Trophoblast cell (in vitro differentiated cells and primary cell): ENCODE measurements around the gene ARID3A.

Experiments used
- DNase-seq, 2 donors: peaks; one replicate each; pipeline ENCODE4 v3.0.0-alpha.2; 2016
- H2AFZ ChIP-seq: 2 replicates; pipeline ENCODE4 v1.6.1; 2013; ENCODE audit warnings: low read length, moderate library complexity, mild to moderate bottlenecking; ENCODE audit not compliant: insufficient read depth, poor library complexity
- H2AK5ac ChIP-seq: 2 replicates; pipeline ENCODE4 v1.6.1; 2013; ENCODE audit warnings: mild to moderate bottlenecking, low read length
- H2BK120ac ChIP-seq: 2 replicates; pipeline ENCODE4 v1.6.1; 2013; ENCODE audit warnings: low read length, mild to moderate bottlenecking, moderate library complexity; ENCODE audit not compliant: insufficient read depth, poor library complexity
- H2BK12ac ChIP-seq: 2 replicates; pipeline ENCODE4 v1.6.1; 2013; ENCODE audit warnings: mild to moderate bottlenecking, low read length, moderate library complexity
- H2BK5ac ChIP-seq: 2 replicates; pipeline ENCODE4 v1.6.1; 2013; ENCODE audit warnings: low read length, low read depth, moderate library complexity, mild to moderate bottlenecking; ENCODE audit not compliant: poor library complexity
- H3K14ac ChIP-seq: 2 replicates; pipeline ENCODE4 v1.6.1; 2013; ENCODE audit warnings: mild to moderate bottlenecking, low read length
- H3K18ac ChIP-seq: 2 replicates; pipeline ENCODE4 v1.6.1; 2013; ENCODE audit warnings: mild to moderate bottlenecking, low read length
- H3K23ac ChIP-seq: 2 replicates; pipeline ENCODE4 v1.6.1; 2013; ENCODE audit warnings: low read length
- H3K27ac ChIP-seq: 2 replicates; pipeline ENCODE4 v1.5.1; 2013; ENCODE audit warnings: low read depth, mild to moderate bottlenecking, inconsistent platforms, low read length, moderate library complexity
- H3K27me3 ChIP-seq: 2 replicates; pipeline ENCODE4 v1.6.1; 2013; ENCODE audit warnings: inconsistent platforms, mild to moderate bottlenecking, low read length, moderate library complexity; ENCODE audit not compliant: insufficient read depth
- H3K36me3 ChIP-seq, 2 experiments: 1 replicate in 1 of 2; 2 replicates in 1 of 2; pipeline ENCODE4 v1.6.1; 2013; ENCODE audit warnings: low read length in 2 of 2, mild to moderate bottlenecking in 2 of 2, moderate library complexity in 1 of 2; ENCODE audit not compliant: insufficient read depth in 2 of 2, control insufficient read depth in 1 of 2
- H3K4ac ChIP-seq: 2 replicates; pipeline ENCODE4 v1.6.1; 2013; ENCODE audit warnings: low read depth, mild to moderate bottlenecking, low read length, moderate library complexity
- H3K4me1 ChIP-seq, 2 experiments: 1 replicate in 1 of 2; 2 replicates in 1 of 2; pipeline ENCODE4 v1.6.1; 2013; ENCODE audit warnings: low read length in 2 of 2, mild to moderate bottlenecking in 2 of 2, moderate library complexity in 1 of 2; ENCODE audit not compliant: insufficient read depth in 2 of 2, control insufficient read depth in 1 of 2
- H3K4me2 ChIP-seq: 2 replicates; pipeline ENCODE4 v1.6.1; 2013; ENCODE audit warnings: inconsistent platforms, mild to moderate bottlenecking, low read length, moderate library complexity
- H3K4me3 ChIP-seq: 2 replicates; pipeline ENCODE4 v1.5.1; 2013; ENCODE audit warnings: mild to moderate bottlenecking, low read depth, low read length, inconsistent platforms
- H3K79me1 ChIP-seq: one replicate; pipeline ENCODE4 v1.6.1; 2013; ENCODE audit warnings: low read length
- H3K79me2 ChIP-seq: 2 replicates; pipeline ENCODE4 v1.6.1; 2013; ENCODE audit warnings: low read length, mild to moderate bottlenecking; ENCODE audit not compliant: control insufficient read depth, insufficient read depth, poor library complexity
- H3K9ac ChIP-seq: 2 replicates; pipeline ENCODE4 v1.6.1; 2013; ENCODE audit warnings: mild to moderate bottlenecking, low read length
- H3K9me3 ChIP-seq: 2 replicates; pipeline ENCODE4 v1.6.1; 2013; ENCODE audit warnings: low read depth, mild to moderate bottlenecking, control low read depth, inconsistent platforms, low read length; ENCODE audit not compliant: insufficient read depth
- H4K12ac ChIP-seq: 2 replicates; pipeline ENCODE4 v1.6.1; 2013; ENCODE audit warnings: low read depth, mild to moderate bottlenecking, low read length, moderate library complexity
- H4K8ac ChIP-seq: 2 replicates; pipeline ENCODE4 v1.6.1; 2013; ENCODE audit warnings: low read depth, mild to moderate bottlenecking, low read length, moderate library complexity
- H4K91ac ChIP-seq: one replicate; pipeline ENCODE4 v1.6.1; 2013; ENCODE audit warnings: low read depth, mild to moderate bottlenecking, low read length, moderate library complexity
- WGBS: extraction: QIAGEN DNeasy Blood & Tissue Kit; methylation state at CpG from one replicate; pipeline ENCODE4 v1.1.7; 2013; ENCODE audit warnings: missing lambda C conversion rate; ENCODE audit not compliant: insufficient read length, insufficient coverage; ENCODE audit errors: extremely low coverage; 5-methylcytosine and 5-hydroxymethylcytosine counted together

Gene ARID3A

GRCh38 chr19:902446-903226, 23.2 kb upstream of the ARID3A start:
- Histone ChIP-seq H3K4ac (no peak overlapping the region), H3K27me3 (no peaks in the 10 kb centered on the region), H3K79me2 (no peaks in the 10 kb centered on the region), H2BK5ac (no peak overlapping the region), H4K12ac (no peak overlapping the region), H3K9ac (no peak overlapping the region), H4K8ac (no peak overlapping the region), H2BK120ac (no peak overlapping the region), H3K36me3 (peaks cover 27 to 28% of the 10 kb centered on the region in 2 experiments), H3K4me2 (no peak overlapping the region), H2BK12ac (no peak overlapping the region), H3K14ac (no peak overlapping the region), H3K4me1 (no peaks in the 10 kb centered on the region), H3K4me3 (no peak overlapping the region), H3K27ac (no peak overlapping the region), H3K18ac (no peak overlapping the region), H3K23ac (no peak overlapping the region), H4K91ac (no peak overlapping the region), H3K9me3 (peaks cover 3% of the 10 kb centered on the region), H3K79me1 (no peaks in the 10 kb centered on the region), H2AFZ (no peak overlapping the region), H2AK5ac (no peak overlapping the region)
- no CpG with 5 or more reads among the region's 14 CpGs for WGBS
- DNase-seq, result no peak

- H3K4me1 ChIP-seq, result no peaks in the 10 kb centered on the region
- H3K4me3 ChIP-seq, result no peak overlapping the region
- no peak overlapping the region for H2BK5ac ChIP-seq
- no peak overlapping the region for H2BK120ac ChIP-seq
- H3K9ac ChIP-seq, result no peak overlapping the region
- no peak overlapping the region for H3K23ac ChIP-seq
- no peak overlapping the region for H3K18ac ChIP-seq
- no peak overlapping the region for H2AK5ac ChIP-seq
- no peaks in the 10 kb centered on the region for H3K27me3 ChIP-seq
- no peak overlapping the region for H4K8ac ChIP-seq
- no peak for DNase-seq
- H4K12ac ChIP-seq, result no peak overlapping the region
- H3K36me3 ChIP-seq, result peaks cover 25 to 27% of the 10 kb centered on the region in 2 experiments
- no peak overlapping the region for H3K27ac ChIP-seq
- H3K4me2 ChIP-seq, result no peak overlapping the region
- no peak overlapping the region for H2AFZ ChIP-seq
- no peak overlapping the region for H4K91ac ChIP-seq
- no peaks in the 10 kb centered on the region for H3K79me1 ChIP-seq
- no peak overlapping the region for H3K4ac ChIP-seq
- H3K9me3 ChIP-seq, result peaks cover 3% of the 10 kb centered on the region
- no peaks in the 10 kb centered on the region for H3K79me2 ChIP-seq
- no peak overlapping the region for H3K14ac ChIP-seq
- no peak overlapping the region for H2BK12ac ChIP-seq
- no CpG with 5 or more reads among the region's 32 CpGs for WGBS
Measured at GRCh38 chr19:903266-903797, 22.5 kb upstream of the ARID3A start.

DNA sequence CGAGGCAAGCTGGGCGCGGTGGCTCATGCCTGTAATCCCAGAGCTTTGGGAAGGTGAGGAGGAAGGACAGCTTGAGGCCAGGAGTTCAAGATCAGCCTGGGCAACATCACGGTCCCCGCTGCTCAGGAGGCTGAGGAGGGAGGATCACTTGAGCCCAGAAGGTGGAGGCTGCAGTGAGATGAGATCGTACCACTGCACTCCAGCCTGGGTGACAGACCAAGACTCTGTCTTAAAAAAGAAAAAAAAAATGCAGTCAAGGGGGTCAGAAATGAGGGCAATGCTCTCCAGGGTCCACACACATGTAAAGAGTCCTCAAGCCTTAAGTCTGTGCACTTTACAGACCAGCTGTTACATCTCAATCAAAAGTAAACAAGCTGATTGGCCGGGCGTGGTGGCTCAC, 21.3 kb upstream of the ARID3A start:
- no peak overlapping the region for H3K27ac ChIP-seq
- H4K12ac ChIP-seq, result no peak overlapping the region
- no peaks in the 10 kb centered on the region for H3K27me3 ChIP-seq
- H2BK5ac ChIP-seq, result no peak overlapping the region
- no peak overlapping the region for H2BK12ac ChIP-seq
- H4K91ac ChIP-seq, result no peak overlapping the region
- H2AK5ac ChIP-seq, result no peak overlapping the region
- no peak overlapping the region for H4K8ac ChIP-seq
- no peak overlapping the region for H3K23ac ChIP-seq
- H3K4me1 ChIP-seq, result peaks cover 2 to 6% of the 10 kb centered on the region in 2 experiments
- no peaks in the 10 kb centered on the region for H3K79me1 ChIP-seq
- no peak overlapping the region for H3K9ac ChIP-seq
- no CpG with 5 or more reads among the region's 8 CpGs for WGBS
- no peak for DNase-seq
- H3K36me3 ChIP-seq, result peaks cover 14 to 16% of the 10 kb centered on the region in 2 experiments
- no peak overlapping the region for H3K14ac ChIP-seq
- H2AFZ ChIP-seq, result no peak overlapping the region
- H3K9me3 ChIP-seq, result no peaks in the 10 kb centered on the region
- no peak overlapping the region for H2BK120ac ChIP-seq
- no peak overlapping the region for H3K4me2 ChIP-seq
- no peak overlapping the region for H3K4me3 ChIP-seq
- no peak overlapping the region for H3K4ac ChIP-seq
- H3K79me2 ChIP-seq, result no peaks in the 10 kb centered on the region
- no peak overlapping the region for H3K18ac ChIP-seq

- H3K14ac ChIP-seq, result no peak overlapping the region
- H4K12ac ChIP-seq, result no peak overlapping the region
- no peak overlapping the region for H3K18ac ChIP-seq
- H3K9ac ChIP-seq, result no peak overlapping the region
- H3K79me2 ChIP-seq, result no peaks in the 10 kb centered on the region
- peaks cover 2 to 9% of the 10 kb centered on the region in 2 experiments for H3K4me1 ChIP-seq
- no peak for DNase-seq
- H2AFZ ChIP-seq, result no peak overlapping the region
- no peak overlapping the region for H2AK5ac ChIP-seq
- H3K4ac ChIP-seq, result no peak overlapping the region
- peaks cover 4 to 9% of the 10 kb centered on the region in 2 experiments for H3K36me3 ChIP-seq
- no peaks in the 10 kb centered on the region for H3K27me3 ChIP-seq
- no peak overlapping the region for H3K23ac ChIP-seq
- no peak overlapping the region for H2BK5ac ChIP-seq
- no peak overlapping the region for H3K27ac ChIP-seq
- WGBS, result no CpG with 5 or more reads among the region's 7 CpGs
- H2BK12ac ChIP-seq, result no peak overlapping the region
- no peak overlapping the region for H3K4me2 ChIP-seq
- no peak overlapping the region for H2BK120ac ChIP-seq
- H3K79me1 ChIP-seq, result no peaks in the 10 kb centered on the region
- no peak overlapping the region for H4K91ac ChIP-seq
- no peak overlapping the region for H4K8ac ChIP-seq
- H3K4me3 ChIP-seq, result no peak overlapping the region
- H3K9me3 ChIP-seq, result no peaks in the 10 kb centered on the region
Measured at GRCh38 chr19:906480-906879, 19.4 kb upstream of the ARID3A start.
